Activated CD4-positive, alpha-beta T cell treated with anti-CD3 and anti-CD28 coated beads for 24 hours (primary cell): ENCODE results near the gene PPP4C.
"Not testable (repeated sequence)": the region's sequence is repeated elsewhere in the genome, so short reads cannot be mapped to it uniquely, and the experiment has no call there.

Experiments
- DNase-seq, 2 donors: peaks; one replicate each; pipeline ENCODE4 v3.0.0-alpha.2; 2020; ENCODE audit warnings: low read depth in 2 of 2

Gene PPP4C

GRCh38 chr16:30122604-30123160 lies 46.9 kb downstream of the PPP4C start:
- DNase-seq, result no peak

GRCh38 chr16:30124985-30125379 lies 49.2 kb downstream of the PPP4C start:
- no peak for DNase-seq

- DNase-seq, result not testable (repeated sequence)
Measured at GRCh38 chr16:30125690-30126089, 49.9 kb downstream of the PPP4C start.

- no peak for DNase-seq
Measured at GRCh38 chr16:30127993-30128392, 52.2 kb downstream of the PPP4C start.

GRCh38 chr16:30131869-30132475 lies 56.2 kb downstream of the PPP4C start:
- no peak for DNase-seq

GRCh38 chr16:30132591-30132990 lies 56.8 kb downstream of the PPP4C start:
- no peak for DNase-seq
